OCI-LY3 (cell line): ENCODE data around the gene COMMD1.

Experiments used
- EZH2phosphoT487 ChIP-seq: fragments of 200-600 bp; shearing (Covaris generic); IDR thresholded peaks from 2 replicates; pipeline ENCODE4 v1.6.1; 2018; ENCODE audit warnings: antibody characterized with exemption, mixed run types, low read depth
- TF ChIP-seq, protein P1 (sequence below): fragments of 200-600, 300-600 bp; sonication (generic); IDR thresholded peaks from 2 replicates; pipeline ENCODE4 v1.5.1; 2014; ENCODE audit warnings: antibody characterized with exemption, low read length, low read depth

DNA sequence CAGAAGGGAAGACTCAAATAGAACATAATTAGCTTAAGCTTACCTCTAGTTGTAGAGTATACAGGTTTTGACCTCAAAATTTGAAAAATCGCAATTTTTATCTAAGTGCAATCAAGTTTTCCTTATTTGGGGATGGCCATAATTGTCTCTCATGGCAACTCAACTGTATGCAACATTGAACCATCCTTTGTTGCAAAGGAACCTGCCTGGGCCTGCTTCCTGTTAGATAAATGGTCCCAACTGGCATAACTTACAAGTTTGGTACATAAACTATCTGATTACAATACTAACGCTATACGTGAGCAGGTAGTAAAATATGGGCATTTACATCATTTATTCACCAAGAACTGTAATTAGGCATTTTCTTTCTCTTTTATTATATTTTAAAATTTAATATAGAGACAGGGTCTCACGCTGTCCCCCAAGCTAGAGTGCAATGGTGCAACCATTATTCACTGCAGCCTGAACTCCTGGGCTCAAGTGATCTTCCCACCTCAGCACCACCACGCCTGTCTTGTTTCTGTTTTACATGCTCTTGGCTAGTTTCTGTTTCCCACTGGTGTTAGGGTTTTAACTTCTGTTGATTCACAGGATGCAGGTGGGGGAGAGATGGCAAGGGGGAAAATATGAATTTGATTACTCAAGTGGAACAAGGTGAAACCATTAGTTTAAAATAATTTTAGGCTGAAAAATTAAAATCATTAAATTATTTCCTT, 235.1 kb downstream of the COMMD1 start:
- TF ChIP-seq, protein P1, sequence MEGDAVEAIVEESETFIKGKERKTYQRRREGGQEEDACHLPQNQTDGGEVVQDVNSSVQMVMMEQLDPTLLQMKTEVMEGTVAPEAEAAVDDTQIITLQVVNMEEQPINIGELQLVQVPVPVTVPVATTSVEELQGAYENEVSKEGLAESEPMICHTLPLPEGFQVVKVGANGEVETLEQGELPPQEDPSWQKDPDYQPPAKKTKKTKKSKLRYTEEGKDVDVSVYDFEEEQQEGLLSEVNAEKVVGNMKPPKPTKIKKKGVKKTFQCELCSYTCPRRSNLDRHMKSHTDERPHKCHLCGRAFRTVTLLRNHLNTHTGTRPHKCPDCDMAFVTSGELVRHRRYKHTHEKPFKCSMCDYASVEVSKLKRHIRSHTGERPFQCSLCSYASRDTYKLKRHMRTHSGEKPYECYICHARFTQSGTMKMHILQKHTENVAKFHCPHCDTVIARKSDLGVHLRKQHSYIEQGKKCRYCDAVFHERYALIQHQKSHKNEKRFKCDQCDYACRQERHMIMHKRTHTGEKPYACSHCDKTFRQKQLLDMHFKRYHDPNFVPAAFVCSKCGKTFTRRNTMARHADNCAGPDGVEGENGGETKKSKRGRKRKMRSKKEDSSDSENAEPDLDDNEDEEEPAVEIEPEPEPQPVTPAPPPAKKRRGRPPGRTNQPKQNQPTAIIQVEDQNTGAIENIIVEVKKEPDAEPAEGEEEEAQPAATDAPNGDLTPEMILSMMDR = no peak
- no peak for TF ChIP-seq EZH2phosphoT487
